HT-29 (cell line): ENCODE data around the gene ETFB. TPM values are rescaled to one million over a fixed set of nuclear protein-coding genes. Genes with fewer than 3 reads are reported as not detected.

Experiments used
- DNase-seq: peaks from one replicate; pipeline ENCODE4 v3.0.0-alpha.2; 2015; ENCODE audit warnings: low spot score
- total RNA-seq: library from RNA; depleted of rRNA; stranded (reverse); fragments of >200 nt; shearing (Covaris generic); gene quantifications from 2 replicates; pipeline ENCODE4 v1.2.3, GENCODE V29; 2014

The ETFB gene
- total RNA-seq, 1 experiment from 2014 or later: 375 TPM

DNA sequence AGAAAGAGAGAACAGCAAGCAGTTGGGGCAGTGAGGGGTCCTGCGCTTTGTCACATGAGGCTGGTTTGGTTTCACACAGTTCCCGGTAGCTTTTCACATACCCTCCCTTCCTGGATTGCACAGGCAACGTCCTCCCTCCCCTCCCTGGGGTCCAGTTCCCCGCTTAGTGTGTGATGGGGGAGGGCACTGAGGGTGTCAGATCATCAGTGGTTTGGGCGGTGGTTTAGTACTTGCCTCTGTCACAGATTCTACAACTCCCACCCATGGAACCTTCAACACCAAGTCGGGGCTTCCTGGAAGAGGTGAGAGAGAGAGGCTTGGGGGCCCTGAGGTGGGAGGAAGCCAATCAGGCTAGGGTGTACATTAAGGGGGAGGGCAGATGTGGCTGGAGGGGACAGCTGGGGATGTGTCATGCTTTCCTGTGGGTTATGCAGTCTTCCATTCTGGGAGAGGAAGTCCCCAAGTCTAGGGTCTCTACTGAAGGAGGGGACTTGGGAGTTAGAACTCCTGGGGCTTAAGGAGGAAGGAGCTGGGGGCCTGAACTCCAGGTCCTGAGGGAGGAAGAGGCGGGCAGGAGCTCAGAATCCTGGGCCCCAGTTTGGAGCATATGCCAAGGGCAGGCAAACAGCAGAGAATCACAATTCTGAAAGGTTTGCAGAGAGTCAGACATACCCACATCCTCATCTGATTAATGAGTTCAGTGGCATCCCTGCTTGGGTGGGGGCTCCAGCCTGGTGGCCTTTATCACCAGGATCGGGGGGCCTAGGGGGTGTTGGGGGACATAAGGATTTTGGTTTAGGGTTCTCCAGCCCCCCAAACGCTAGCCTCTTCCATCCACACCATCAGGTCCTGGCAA is 6.7 kb upstream of the ETFB start, which contains the start of gene NKG7:
Gene NKG7 (minus strand): TSS at position 6 of the 856 bp plus-strand sequence. CDS start 119 bp downstream, outside the sequence.
- no peak for DNase-seq

DNA sequence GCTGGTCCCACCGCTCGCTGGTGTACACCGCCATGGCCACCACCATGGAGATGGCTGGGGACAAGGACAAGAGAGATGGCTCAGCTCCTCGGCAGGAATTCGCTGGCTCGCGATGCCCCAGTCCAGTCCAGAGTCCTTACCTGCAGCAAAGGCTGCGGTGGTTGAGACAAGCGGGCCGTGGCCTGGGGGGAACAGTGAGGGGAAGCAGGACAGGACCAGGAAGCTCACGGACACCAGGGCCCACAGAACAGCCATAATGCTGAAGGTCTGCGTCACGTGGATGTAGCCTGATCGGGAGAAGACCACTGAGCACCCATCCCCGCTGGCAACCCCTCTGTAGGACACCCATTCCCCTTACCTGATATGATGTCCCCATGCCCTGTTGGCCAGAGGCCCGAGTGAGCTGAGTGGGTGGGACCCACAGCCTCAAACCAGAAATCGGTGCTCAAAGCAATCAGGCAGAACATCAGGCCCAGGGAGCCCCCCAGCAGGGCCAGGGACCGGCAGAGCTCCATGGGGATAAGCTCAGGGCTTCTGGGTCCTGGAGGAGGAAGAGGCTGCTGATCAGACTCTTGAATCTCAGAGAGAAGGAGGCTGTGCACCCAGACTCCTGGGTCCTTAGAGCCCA is 5.9 kb upstream of the ETFB start:
- DNase-seq: no peak

DNA sequence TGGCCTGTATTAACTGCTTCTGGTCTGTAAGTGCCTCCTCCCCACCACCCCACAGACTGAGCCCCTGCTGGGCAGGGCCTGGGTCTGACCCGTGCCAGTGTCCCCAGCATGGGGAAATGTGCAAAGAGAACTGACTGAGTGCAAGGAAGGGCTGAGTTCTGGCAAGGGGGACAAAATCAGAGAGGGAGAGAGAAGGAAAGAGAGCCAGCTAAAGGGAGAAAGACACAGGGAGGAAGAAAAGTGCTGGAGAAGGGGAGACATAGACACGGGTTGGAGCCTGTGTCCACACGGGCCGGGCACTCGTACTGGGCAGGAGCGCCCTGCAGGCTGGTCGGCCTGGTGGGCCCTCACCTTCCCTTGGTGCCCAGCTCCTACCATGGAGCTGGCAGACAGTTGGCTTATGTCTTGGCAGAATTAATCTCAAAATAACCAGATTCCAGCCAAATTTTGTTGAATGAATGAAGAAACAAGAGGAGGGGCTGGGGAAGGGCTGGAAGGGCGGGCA is 5.0 kb upstream of the ETFB start:
- DNase-seq: no peak

DNA sequence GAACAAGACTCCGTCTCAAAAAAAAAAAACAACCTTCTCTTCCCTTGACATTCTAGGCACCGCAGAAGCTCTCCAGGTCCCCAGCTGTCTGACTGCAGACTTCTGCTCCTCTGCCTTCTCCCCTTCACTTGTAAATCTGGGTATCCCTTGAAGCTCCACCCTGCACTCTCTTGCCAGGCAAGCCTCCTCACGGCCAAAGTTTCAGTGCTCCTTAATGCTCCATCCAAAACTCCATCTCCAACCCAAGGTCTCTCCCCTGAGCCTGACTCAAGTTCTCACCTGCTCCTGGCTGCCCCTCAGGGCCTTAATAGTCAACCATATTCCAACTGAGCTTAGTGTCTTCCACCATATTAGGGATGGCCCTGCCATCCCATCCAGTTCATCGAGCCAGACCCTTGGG is 4.0 kb upstream of the ETFB start:
- DNase-seq: no peak

DNA sequence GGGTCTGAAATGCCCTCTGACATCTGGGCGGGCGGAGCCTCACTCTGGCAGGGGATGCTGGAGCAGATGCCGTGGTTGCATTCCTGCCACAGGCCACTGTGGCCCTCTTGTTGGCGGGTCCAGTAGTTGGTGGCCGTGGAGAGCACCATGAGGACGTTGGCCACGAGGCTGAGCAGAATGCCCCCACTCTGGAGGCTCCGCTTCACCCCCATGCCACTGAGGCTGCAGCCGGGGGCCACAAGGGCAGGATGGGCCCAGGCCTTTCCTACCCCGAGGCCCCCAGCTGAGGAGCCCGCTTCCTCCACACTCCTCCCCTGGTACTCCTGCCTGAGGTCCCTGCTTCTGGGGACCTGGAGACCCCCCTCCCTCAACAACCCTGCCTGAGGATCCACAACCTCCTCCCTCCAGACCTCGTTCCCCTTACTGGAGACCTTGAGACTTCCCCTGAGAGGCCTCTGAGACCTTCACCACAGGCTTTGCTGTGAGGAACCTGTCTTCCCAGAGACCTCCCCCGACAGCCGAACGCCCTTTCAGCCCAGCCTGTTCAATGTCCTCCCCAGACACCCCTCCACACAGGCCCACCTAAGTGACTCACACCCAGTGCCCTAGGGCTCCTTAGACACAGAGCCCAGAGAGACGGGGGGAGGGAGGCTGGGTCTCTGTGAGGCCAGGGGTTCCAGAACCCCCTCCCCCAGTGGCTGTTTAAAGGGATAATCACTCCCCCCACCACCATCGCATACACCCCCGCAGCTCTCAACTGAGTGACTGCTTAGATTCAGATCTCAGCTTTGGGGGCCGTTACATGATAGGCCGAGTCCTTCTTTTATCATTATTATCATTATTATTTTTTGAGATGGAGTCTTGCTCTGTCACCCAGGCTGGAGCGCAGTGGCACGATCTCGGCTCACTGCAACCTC is 2.4 kb upstream of the ETFB start, which contains the start of gene CLDND2:
Gene CLDND2 (minus strand): TSS at position 638 of the 917 bp plus-strand sequence. CDS start 426 bp downstream, at position 212.
- DNase-seq: no peak

DNA sequence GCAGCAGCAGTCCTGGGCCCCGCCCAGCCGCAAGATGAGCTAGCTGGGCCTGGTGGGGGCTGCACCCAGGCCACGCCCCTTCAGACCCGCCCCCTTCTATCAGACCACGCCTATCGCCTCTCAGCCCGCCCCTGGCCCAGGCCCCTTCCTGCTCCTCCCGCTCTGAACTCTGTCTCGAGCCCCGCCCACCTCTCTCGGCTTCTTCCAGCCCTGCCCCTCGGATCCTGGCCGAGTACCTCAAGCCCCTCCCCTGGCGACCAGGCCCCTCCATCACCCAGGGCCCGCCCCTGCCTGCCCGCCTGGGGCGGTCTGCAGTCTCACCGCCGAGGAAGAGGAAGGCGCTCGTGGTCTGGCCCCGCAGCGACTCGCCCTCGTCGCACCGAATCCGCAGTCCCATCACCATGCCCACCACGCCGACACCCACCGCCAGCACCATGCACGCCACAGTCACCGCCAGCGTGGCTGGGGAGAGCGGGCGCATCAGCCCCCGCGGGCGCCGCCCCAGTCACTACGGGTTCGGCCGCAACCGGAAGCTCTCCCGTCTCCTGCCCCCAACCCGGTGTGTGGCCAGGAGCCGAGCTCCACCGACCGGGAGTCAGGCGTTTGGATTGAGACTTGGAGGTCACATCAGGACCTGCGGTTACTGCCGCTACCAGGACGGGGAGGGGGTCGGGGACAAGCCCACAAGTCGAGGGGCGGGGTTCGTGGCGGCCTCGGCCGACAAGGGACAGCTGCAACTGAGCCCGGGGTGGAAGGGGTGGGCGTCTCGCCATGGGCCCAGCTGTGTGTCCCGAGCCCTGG is 1.6 kb upstream of the ETFB start:
- DNase-seq: peak; percentile 100

DNA sequence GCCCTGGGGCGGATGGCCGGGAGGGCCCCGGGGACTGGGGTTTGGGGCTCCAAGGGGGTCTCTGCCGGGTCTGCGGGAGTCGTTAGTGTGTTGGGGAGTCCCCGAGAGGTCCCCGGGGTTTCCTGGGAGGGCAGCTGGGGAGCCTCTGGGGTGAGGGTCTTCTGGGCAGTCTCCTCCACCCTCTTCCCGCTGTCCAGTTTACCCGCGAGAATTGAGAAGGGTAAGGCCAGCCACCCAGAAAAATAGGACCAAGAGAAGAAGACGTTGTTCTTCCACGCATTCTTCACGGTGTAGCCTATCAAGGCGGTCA is 1.0 kb upstream of the ETFB start:
- no peak for DNase-seq

DNA sequence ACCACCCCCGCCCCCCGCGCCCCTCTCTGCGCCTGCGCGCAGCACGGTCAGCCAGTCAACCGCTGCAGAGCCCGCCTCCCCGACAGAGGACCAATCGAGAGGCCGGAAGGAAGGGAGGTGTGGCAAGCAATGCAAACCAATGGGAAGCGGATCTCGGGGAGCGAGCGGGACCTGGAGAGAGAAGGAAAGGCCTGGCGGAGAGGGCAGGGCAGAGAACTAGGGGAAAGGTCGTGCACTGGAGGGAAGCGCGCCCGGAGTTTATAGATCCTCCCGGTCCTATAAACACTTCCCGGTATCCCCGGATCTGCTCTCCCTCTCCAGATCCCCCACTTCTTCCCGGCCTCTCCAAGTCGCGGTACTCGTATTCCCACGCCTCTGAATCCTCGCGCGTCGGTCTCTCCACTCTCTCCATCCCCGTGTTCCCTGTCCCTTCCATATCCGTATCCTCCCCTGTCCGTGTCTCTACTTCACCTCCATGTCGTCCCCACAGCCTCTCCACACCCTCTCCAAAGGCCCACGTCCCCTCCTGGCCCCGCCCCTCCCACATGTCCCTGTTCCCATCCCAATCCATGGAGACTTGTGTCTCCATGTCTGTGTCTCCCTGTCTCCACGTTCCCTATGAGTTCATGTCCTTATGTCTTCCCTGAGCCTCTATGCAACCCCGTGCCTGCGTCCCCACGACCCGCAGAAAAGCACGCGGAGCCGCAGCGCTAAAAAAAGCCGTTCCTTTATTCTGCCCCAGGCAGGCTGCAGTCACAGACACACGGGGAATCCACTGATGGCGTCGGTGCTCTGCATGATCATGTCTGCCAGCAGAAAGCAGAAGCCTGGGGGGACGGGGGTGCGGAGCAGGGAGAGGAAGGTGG is 434 bp upstream of the ETFB start:
- peak; percentile 100 for DNase-seq

DNA sequence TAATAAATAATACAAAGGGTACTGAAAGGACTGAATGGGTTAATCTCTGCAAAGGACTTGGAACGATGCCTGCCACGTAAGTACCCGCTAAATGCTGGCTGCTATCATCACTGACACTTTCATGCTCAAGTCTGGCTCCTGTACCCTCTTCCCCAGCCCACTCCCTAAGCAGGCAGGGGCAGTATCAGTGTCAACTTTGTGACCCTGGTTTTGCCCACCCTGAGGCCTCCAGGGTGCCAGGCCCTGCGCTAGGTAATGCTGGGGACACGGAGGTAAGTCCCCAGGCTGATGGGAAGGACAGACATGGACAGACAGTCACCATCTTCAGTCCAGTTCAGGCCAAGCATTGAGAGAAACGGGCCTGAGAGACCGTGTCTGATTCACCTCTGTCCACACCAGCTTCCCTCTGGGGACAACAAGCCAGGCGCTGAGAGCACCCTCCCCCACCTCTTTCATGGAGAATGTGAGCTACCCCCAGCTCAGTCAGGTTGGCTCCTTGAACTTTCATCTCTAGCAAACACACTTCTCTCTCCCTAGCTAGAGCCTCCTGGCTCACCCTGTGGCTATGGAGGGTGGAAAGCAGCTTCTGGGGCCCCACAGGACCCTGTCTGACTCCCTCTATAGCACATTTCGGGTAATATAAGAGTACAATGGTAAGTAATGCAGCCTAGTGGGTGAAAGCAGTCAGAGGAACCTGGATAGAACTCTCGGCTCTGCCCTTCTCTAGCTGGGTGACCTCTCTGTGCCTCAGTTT is 800 bp downstream of the ETFB start:
- peak; percentile 70 for DNase-seq

DNA sequence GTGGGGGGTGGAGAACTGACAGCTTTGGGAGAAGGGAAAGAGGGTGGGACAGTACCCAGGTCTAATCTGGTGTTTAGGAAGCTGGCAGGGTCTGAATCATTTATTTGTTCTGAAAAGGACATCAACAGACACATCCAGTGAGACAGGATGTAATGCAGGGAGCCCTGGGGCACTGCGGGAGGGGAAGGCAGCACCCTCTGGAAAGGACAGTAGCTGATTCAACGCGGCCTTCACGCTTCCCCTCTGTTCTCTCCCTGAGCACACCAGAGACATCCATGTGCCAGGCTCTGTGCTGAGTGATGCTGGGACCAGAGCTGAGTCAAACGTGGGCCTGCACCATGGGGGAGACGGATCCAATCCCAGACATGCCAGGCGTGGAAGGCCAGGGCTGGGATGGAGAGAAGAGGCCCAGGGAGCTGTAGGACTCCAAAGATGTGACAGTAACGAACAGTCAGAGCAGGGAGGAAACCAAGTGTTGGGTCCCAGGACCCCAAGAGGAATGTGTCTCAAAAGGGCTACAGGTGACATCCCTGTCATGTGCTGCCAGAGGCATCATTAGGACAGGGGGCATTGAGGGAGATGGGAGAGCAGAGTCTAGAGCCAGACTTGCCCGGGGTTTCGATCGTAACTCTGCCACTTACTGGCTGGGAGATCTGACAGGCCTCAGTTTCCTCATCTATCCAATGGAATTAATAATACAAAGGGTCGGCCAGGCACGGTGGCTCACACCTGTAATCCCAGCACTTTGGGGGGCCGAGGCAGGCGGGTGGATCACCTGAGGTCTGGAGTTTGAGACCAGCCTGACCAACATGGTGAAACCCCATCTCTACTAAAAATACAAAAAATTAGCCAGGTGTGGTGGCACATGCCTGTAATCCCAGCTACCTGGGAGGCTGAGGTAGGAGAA is 1.7 kb downstream of the ETFB start:
- peak; percentile 64 for DNase-seq

DNA sequence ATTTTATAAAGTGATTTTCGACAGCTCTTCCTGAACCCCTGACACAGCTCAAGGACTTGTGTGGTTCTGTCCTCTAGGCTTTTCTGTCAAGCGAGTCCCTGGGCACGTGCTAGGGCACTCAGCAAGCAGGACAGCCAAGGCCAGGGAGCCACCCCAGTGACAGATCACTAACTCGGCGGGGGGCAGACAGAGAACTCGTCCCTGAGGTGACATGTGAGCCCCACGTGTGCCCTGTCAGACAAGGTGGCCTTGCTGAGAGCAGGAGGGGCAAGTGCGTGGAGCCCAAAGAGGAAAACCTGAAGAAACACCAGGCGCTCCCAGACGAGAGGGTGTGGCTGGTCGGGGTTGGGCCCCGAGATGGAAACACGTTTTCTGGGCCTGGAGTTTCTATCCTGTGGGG is 4.9 kb downstream of the ETFB start:
- DNase-seq: no peak

DNA sequence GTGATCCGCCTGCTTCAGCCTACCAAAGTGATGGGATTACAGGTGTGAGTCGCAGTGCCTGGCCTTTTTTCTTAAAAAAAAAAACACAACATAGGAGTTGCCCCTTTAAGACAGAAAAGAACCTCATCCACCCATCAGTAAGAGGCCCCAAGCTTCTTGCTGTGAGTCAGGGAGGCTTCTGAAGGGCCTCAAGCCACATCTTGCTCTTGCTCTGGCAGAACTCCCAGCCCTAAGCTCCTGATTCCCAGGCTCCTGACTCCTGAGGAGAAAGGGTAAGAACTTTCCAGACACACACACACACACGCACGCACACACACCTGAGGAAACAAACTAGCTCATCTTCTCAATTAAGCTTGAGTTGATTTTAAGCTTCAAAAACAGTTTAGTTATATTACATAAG is 6.9 kb downstream of the ETFB start:
- DNase-seq: no peak

DNA sequence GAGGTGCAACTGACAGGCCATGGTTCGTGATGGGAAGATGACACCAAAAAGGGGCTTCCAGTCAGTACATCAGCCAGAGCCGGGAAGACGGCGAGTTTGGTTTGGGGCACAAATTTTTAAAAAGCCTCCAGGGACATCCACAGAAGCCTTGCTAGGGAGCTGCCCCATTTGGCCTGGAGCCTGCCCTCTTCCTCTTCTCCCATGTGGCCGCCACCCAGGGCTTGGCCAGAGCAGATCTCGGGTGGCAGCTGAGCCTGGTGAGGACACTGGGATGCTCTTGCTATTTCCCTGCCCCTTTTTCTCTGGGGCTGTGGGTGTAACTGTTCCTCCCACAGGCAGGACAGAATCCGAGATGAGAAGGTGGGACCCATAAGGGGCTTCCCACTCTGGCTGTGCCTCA is 8.2 kb downstream of the ETFB start:
- no peak for DNase-seq

DNA sequence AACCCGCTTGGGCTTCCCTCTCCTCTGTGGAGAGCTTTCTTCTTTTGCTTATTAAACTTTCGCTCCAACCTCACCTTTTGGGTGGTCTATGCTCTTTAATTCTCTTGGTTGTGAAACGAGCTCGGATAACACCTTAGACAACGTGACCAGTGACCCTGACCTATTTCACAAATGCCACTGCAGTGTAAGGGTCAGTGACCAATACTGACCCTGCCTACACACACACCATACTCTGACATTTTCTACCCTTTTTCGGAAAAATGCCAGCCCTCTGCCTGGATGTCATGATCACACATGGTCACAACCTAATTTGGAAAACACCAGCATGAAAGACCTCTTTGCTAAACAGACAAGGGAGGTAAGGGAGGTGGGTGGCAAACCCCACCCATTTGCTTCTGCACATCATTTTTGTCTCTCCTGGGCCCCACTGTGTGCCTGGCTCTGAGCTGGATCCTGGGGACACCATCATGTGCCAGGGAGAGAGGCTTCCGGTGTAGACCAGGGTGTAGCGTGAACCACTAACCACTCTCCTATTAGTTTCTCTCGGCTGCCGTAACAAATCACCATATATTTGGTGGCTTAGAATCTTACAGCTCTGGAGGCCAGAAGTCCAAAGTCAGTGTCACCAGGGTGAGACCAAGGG is 9.9 kb downstream of the ETFB start:
- DNase-seq: no peak

DNA sequence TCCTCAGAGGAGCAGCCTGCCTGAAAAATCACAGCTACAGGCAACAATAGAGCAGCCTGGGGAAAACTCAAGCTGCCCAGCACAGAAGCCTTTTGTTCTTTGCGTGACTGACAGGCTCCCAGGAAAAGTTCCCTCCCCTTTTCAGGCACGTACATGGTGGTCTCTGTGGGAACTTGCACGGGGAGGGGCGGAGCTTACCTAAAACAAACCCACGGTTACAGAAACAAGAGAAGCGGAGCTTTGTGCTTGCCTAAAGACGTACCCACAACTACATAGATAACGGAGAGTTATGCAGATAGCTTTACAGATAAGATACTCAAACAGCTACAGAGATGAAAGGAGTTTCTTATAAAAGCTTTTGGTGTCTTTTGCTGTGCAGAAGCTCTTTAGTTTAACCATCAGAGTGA is 11.4 kb downstream of the ETFB start:
- no peak for DNase-seq

DNA sequence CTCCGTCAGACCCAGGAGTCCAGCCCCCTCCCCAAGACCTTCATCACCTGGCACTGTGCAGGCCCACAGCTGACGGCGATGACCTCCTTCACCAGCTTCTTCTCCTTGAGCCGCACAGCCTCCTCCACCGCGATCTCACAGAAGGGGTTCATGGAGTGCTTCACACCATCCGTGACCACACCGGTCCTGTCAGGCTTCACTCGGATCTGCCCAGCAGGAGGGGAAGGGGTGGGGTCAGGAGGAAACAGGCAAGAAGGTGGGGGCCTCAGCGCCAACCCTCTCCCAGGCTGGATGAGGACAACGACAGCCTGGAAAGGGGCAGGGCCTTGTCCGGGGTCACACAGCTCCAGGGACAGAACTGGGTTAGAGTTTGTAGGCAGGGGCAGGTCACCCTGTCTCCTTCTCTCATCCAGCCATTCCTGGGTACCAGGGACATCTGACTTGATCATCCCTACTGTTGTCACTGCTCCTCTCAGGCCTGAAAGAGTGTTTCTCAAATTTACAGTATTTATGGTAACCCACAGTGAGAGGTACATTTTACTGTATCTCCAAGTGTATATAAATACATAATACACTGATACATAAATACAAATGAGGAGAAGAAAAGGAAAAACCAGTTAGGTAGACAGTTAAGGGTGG is 12.0 kb downstream of the ETFB start:
- DNase-seq: no peak

DNA sequence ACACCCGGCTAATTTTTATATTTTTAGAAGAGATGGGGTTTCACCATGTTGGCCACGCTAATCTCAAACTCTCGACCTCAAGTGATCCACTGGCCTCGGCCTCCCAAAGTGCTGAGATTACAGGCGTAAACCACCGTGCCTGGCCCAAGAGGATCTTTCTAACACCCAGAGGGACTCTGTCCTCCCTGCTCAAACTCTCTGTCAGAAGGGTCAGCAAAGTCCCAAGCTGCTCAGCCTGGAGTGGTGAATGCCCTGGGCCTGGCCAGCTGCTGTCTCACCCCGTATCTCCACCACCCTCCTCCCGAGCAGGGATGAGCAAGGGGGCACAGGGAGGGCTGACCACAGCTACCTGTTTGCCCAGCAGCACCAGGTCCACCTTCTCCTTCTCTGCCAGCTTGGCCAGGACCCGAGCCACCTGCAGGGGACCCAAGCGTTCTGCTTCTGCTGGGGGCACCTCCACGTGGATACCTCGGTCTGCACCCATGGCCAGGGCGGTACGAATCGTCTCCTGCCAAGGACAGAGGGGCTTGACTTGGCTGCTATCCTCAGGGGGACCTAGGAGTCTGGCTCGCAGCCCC is 13.3 kb downstream of the ETFB start:
- no peak for DNase-seq
